Measurements from ENCODE around the gene CNOT1.

GRCh38 chr16:58501242-58502131 is 128.1 kb downstream of the CNOT1 start:
- TF ChIP-seq EGR1 (IDR thresholded peaks at IDR 0.05; ENCODE audit: low read depth in 2 of 2) (no peak), MAX (IDR thresholded peaks at IDR 0.05) (no peak), ATF3 (IDR thresholded peaks at IDR 0.05) (no peak)
- TF ChIP-seq, protein P1, sequence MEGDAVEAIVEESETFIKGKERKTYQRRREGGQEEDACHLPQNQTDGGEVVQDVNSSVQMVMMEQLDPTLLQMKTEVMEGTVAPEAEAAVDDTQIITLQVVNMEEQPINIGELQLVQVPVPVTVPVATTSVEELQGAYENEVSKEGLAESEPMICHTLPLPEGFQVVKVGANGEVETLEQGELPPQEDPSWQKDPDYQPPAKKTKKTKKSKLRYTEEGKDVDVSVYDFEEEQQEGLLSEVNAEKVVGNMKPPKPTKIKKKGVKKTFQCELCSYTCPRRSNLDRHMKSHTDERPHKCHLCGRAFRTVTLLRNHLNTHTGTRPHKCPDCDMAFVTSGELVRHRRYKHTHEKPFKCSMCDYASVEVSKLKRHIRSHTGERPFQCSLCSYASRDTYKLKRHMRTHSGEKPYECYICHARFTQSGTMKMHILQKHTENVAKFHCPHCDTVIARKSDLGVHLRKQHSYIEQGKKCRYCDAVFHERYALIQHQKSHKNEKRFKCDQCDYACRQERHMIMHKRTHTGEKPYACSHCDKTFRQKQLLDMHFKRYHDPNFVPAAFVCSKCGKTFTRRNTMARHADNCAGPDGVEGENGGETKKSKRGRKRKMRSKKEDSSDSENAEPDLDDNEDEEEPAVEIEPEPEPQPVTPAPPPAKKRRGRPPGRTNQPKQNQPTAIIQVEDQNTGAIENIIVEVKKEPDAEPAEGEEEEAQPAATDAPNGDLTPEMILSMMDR (IDR thresholded peaks at IDR 0.05; ENCODE audit: low read depth, low read length, missing input control), result no peak

Measured in liver (tissue), 3 donors.